Smooth muscle cell (in vitro differentiated cells): ENCODE data around the gene RECK. TPM values are rescaled to one million over a fixed set of nuclear protein-coding genes. Genes with fewer than 3 reads are reported as not detected.

Experiments used
- DNase-seq: peaks from one replicate; lab custom pipeline; 2025; ENCODE audit not compliant: unreplicated experiment; lab: John Stamatoyannopoulos, UW
- H2AFZ ChIP-seq: fragments of 200-600 bp; sonication (generic); 2 replicates; pipeline ENCODE4 v1.6.0; 2016; ENCODE audit warnings: antibody characterized with exemption, low read depth, mild to moderate bottlenecking
- H3F3A ChIP-seq: fragments of 200-600 bp; sonication (generic); 2 replicates; pipeline ENCODE4 v1.6.0; 2017; ENCODE audit warnings: antibody characterized with exemption, low read depth
- H3K27ac ChIP-seq: fragments of 200-600 bp; sonication (generic); 2 replicates; pipeline ENCODE4 v1.5.1; 2016; ENCODE audit warnings: low read depth, mild to moderate bottlenecking
- H3K27me3 ChIP-seq: fragments of 200-600 bp; sonication (generic); 2 replicates; pipeline ENCODE4 v1.6.1; 2016; ENCODE audit warnings: low read depth, mild to moderate bottlenecking
- H3K36me3 ChIP-seq: fragments of 200-600 bp; sonication (generic); 2 replicates; pipeline ENCODE4 v1.5.1; 2016; ENCODE audit warnings: low read depth
- H3K4me1 ChIP-seq: fragments of 200-600 bp; sonication (generic); 2 replicates; pipeline ENCODE4 v1.5.1; 2016; ENCODE audit warnings: low read depth
- H3K4me2 ChIP-seq: fragments of 200-600 bp; sonication (generic); 2 replicates; pipeline ENCODE4 v1.6.0; 2016; ENCODE audit warnings: mild to moderate bottlenecking
- H3K4me3 ChIP-seq: fragments of 200-600 bp; sonication (generic); 2 replicates; pipeline ENCODE4 v1.5.1; 2016; ENCODE audit warnings: mild to moderate bottlenecking
- H3K79me2 ChIP-seq: fragments of 200-600 bp; sonication (generic); 2 replicates; pipeline ENCODE4 v1.6.0; 2016; ENCODE audit warnings: low read depth, mild to moderate bottlenecking
- H3K9ac ChIP-seq: fragments of 200-600 bp; sonication (generic); 2 replicates; pipeline ENCODE4 v1.6.0; 2016; ENCODE audit warnings: low read depth
- H3K9me3 ChIP-seq: fragments of 200-600 bp; sonication (generic); replicated peaks from 2 replicates; pipeline ENCODE4 v1.5.1; 2016; ENCODE audit warnings: low read depth
- H4K20me1 ChIP-seq: fragments of 200-600 bp; sonication (generic); 2 replicates; pipeline ENCODE4 v1.6.0; 2016; ENCODE audit warnings: low read depth
- CTCF ChIP-seq: fragments of 200-600 bp; sonication (generic); IDR thresholded peaks from 2 replicates; pipeline ENCODE4 v1.5.1; 2017; ENCODE audit warnings: borderline replicate concordance, mild to moderate bottlenecking, antibody characterized with exemption; ENCODE audit not compliant: insufficient read depth, poor library complexity, severe bottlenecking
- WGBS: methylation state at CpG from one replicate; pipeline ENCODE4 v1.1.7; 2016; ENCODE audit warnings: low lambda C conversion rate; 5-methylcytosine and 5-hydroxymethylcytosine counted together
- polyA plus RNA-seq: library from polyadenylated mRNA; unstranded; fragments of >200 nt; fragmentation: Nextera tagmentation; extraction: Ambion mirVana; gene quantifications from 2 replicates; pipeline ENCODE4 v1.2.1, GENCODE V29; 2016
- total RNA-seq: library from RNA; depleted of rRNA; stranded (reverse); fragments of >200 nt; gene quantifications from 2 replicates; pipeline ENCODE4 v1.2.3, GENCODE V29; 2014

RECK gene
- total and polyA plus RNA-seq, 2 experiments from 2014 or later: 42.9 to 50.0 TPM

GRCh38 chr9:36116593-36116992, 79.9 kb downstream of the RECK start:
- no peak for DNase-seq
- Histone ChIP-seq H3K4me3 (no peak overlapping the region), H3K27me3 (no peaks in the 10 kb centered on the region), H3K9ac (no peak overlapping the region), H3K79me2 (no peaks in the 10 kb centered on the region), H3K9me3 (no peaks in the 10 kb centered on the region), H4K20me1 (no peaks in the 10 kb centered on the region), H3K4me2 (no peak overlapping the region), H2AFZ (no peak overlapping the region), H3K4me1 (peaks cover 4% of the 10 kb centered on the region), H3K27ac (peak overlapping the region; percentile 14), H3K36me3 (no peaks in the 10 kb centered on the region), H3F3A (no peaks in the 10 kb centered on the region)
- TF ChIP-seq CTCF: no peak
- 42% methylated on average over 3 of the region's 3 CpGs for WGBS

GRCh38 chr9:36118201-36118600, 81.5 kb downstream of the RECK start:
- Histone ChIP-seq H3K9ac (no peak overlapping the region), H3F3A (no peaks in the 10 kb centered on the region), H3K4me3 (no peak overlapping the region), H4K20me1 (no peaks in the 10 kb centered on the region), H3K36me3 (peaks cover 5% of the 10 kb centered on the region), H3K79me2 (no peaks in the 10 kb centered on the region), H3K9me3 (no peaks in the 10 kb centered on the region), H3K4me2 (no peak overlapping the region), H2AFZ (no peak overlapping the region), H3K27ac (no peak overlapping the region), H3K27me3 (no peaks in the 10 kb centered on the region), H3K4me1 (peaks cover 4% of the 10 kb centered on the region)
- 90% methylated on average over 2 of the region's 2 CpGs for WGBS
- DNase-seq: no peak
- no peak for TF ChIP-seq CTCF

- Histone ChIP-seq H3K27ac (no peak overlapping the region), H3K79me2 (no peaks in the 10 kb centered on the region), H3K9ac (no peak overlapping the region), H3K4me1 (peaks cover 2% of the 10 kb centered on the region), H3F3A (no peaks in the 10 kb centered on the region), H4K20me1 (no peaks in the 10 kb centered on the region), H3K27me3 (no peaks in the 10 kb centered on the region), H2AFZ (no peak overlapping the region), H3K4me3 (no peak overlapping the region), H3K4me2 (no peak overlapping the region), H3K9me3 (no peaks in the 10 kb centered on the region), H3K36me3 (peaks cover 10% of the 10 kb centered on the region)
- DNase-seq: no peak
- no peak for TF ChIP-seq CTCF
- WGBS: 74% methylated on average over 15 of the region's 15 CpGs
These were observed 82.0 kb downstream of the RECK start for GRCh38 chr9:36118706-36119105.

- no peaks in the 10 kb centered on the region for H3K79me2 ChIP-seq
- no peaks in the 10 kb centered on the region for H3K9me3 ChIP-seq
- H3K4me3 ChIP-seq: no peak overlapping the region
- peaks cover 14% of the 10 kb centered on the region for H3K36me3 ChIP-seq
- no peak for TF ChIP-seq CTCF
- no peak overlapping the region for H2AFZ ChIP-seq
- no peaks in the 10 kb centered on the region for H3F3A ChIP-seq
- H3K27me3 ChIP-seq: no peaks in the 10 kb centered on the region
- DNase-seq: no peak
- H3K4me2 ChIP-seq: no peak overlapping the region
- H3K27ac ChIP-seq: no peak overlapping the region
- no peaks in the 10 kb centered on the region for H4K20me1 ChIP-seq
- no peak overlapping the region for H3K9ac ChIP-seq
- H3K4me1 ChIP-seq: no peaks in the 10 kb centered on the region
- WGBS: 77% methylated on average over 7 of the region's 7 CpGs
These were observed 82.8 kb downstream of the RECK start for GRCh38 chr9:36119476-36119875.
